Stimulated activated naive CD8-positive, alpha-beta T cell treated with anti-CD3 and anti-CD28 coated beads, Interleukin-15, amount 100 ng/mL, for 72 hours (primary cell): ENCODE measurements around the gene IGSF1.

ENCODE experiments used
- ATAC-seq: fragments of 150-1000 bp; cut with Tn5 transposase; 2 replicates; pipeline ENCODE4 v1.10.0; 2021; ENCODE audit warnings: mild to moderate bottlenecking, moderate library complexity
- DNase-seq, 2 donors: peaks; one replicate each; pipeline ENCODE4 v3.0.0; 2021 to 2022
- H3K27ac Mint-ChIP-seq, 2 donors: one replicate each; pipeline ENCODE4 v1.8.0; 2022; ENCODE audit warnings: mild to moderate bottlenecking in 2 of 2, mixed read lengths in 2 of 2, moderate library complexity in 2 of 2
- H3K27me3 Mint-ChIP-seq: one replicate; pipeline ENCODE4 v1.8.0; 2022; ENCODE audit warnings: mixed read lengths
- H3K4me1 Mint-ChIP-seq: one replicate; pipeline ENCODE4 v1.8.0; 2022; ENCODE audit warnings: mild to moderate bottlenecking, mixed read lengths
- H3K4me3 Mint-ChIP-seq, 2 donors: one replicate each; pipeline ENCODE4 v1.8.0; 2022; ENCODE audit warnings: mild to moderate bottlenecking in 2 of 2, mixed read lengths in 2 of 2, moderate library complexity in 1 of 2
- H3K9me3 Mint-ChIP-seq, 2 donors: one replicate each; pipeline ENCODE4 v1.8.0; 2022; ENCODE audit warnings: mixed read lengths in 2 of 2

IGSF1 gene, protein sequence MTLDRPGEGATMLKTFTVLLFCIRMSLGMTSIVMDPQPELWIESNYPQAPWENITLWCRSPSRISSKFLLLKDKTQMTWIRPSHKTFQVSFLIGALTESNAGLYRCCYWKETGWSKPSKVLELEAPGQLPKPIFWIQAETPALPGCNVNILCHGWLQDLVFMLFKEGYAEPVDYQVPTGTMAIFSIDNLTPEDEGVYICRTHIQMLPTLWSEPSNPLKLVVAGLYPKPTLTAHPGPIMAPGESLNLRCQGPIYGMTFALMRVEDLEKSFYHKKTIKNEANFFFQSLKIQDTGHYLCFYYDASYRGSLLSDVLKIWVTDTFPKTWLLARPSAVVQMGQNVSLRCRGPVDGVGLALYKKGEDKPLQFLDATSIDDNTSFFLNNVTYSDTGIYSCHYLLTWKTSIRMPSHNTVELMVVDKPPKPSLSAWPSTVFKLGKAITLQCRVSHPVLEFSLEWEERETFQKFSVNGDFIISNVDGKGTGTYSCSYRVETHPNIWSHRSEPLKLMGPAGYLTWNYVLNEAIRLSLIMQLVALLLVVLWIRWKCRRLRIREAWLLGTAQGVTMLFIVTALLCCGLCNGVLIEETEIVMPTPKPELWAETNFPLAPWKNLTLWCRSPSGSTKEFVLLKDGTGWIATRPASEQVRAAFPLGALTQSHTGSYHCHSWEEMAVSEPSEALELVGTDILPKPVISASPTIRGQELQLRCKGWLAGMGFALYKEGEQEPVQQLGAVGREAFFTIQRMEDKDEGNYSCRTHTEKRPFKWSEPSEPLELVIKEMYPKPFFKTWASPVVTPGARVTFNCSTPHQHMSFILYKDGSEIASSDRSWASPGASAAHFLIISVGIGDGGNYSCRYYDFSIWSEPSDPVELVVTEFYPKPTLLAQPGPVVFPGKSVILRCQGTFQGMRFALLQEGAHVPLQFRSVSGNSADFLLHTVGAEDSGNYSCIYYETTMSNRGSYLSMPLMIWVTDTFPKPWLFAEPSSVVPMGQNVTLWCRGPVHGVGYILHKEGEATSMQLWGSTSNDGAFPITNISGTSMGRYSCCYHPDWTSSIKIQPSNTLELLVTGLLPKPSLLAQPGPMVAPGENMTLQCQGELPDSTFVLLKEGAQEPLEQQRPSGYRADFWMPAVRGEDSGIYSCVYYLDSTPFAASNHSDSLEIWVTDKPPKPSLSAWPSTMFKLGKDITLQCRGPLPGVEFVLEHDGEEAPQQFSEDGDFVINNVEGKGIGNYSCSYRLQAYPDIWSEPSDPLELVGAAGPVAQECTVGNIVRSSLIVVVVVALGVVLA (N-terminal part only)

DNA sequence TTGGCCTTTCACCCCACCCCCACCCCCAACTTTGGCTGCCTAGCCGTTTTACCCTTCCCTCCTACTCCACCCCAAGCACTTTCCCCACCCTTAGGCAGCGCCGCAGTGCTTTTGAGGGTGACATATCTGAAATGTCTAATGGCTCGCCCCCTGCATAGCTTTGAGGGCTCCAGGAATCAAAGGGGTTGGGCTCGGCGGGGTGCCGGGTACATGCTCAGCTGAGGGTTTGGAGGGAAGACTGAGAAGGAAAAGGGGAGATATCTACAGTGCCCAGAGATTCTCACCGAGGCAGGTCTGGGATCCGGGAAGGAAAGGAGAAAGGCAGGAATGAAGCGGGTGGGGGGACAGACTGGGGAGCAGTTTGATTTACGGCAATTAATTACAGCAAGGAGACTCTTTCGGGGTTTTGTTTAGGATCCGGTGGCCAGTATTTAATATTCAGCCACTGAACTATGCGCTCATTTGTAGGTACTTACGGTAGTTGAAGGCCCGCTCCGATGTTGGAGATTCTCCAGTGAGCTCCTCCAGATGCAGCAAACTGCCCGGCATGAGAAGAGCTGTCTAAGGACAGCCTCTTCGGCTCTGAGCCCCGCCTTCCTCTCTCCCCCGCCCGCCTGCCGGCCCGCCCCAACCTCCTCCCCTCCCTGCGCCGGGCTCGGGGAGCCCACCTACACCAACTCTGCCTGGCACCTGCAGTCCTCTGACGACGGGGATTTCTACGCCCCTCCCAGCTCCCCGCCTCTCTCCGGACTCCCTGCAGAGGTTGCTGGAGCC is at the start of gene IGSF1:
TSS of gene IGSF1 (minus strand) at position 569 of the 774 bp plus-strand sequence. CDS start 2,632 bp downstream, outside the sequence.
- Mint-ChIP-seq H3K9me3 (no peaks in the 10 kb centered on the region), H3K27ac (no peak within 1 kb of the TSS), H3K27me3 (peaks cover 20% of the 10 kb centered on the region), H3K4me3 (peak within 1 kb of the TSS in 1 of 2 donors; percentile 23), H3K4me1 (peaks cover 6% of the 10 kb centered on the region)
- ATAC-seq (no peak), DNase-seq (no peak)

GRCh38 chrX:131332331-131332730 is 43.2 kb upstream of the IGSF1 start:
- Mint-ChIP-seq H3K27me3 (no peaks in the 10 kb centered on the region), H3K9me3 (no peaks in the 10 kb centered on the region), H3K27ac (no peak overlapping the region), H3K4me3 (no peak overlapping the region), H3K4me1 (no peaks in the 10 kb centered on the region)
- no peak for DNase-seq
- no peak for ATAC-seq

GRCh38 chrX:131331152-131331551 is 42.0 kb upstream of the IGSF1 start:
- peaks cover 6 to 9% of the 10 kb centered on the region in 2 donors for H3K9me3 Mint-ChIP-seq
- H3K4me3 Mint-ChIP-seq = no peak overlapping the region
- no peaks in the 10 kb centered on the region for H3K4me1 Mint-ChIP-seq
- H3K27ac Mint-ChIP-seq = no peak overlapping the region
- ATAC-seq (no peak), DNase-seq (no peak)
- H3K27me3 Mint-ChIP-seq = no peaks in the 10 kb centered on the region

DNA sequence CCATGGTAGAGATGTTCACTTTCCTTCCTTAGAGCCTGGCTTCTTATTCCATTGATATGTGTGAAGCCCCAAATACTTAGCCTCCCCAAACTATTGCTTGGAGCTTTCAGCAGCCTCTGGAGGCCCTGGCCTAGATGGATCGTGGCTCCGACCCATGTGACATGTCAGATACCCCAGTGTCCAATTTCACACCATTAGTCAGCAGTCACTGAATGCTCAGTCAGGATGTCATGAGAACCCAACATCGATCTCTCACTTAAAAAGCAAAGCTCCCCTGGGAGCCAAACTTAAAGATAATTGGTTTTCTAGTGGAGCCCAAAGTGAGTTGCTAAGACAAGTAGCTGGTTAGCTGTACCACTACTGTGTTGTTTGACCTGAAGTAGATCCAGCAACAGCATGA is 41.6 kb upstream of the IGSF1 start:
- H3K27ac Mint-ChIP-seq = no peak overlapping the region
- no peak overlapping the region for H3K4me3 Mint-ChIP-seq

DNA sequence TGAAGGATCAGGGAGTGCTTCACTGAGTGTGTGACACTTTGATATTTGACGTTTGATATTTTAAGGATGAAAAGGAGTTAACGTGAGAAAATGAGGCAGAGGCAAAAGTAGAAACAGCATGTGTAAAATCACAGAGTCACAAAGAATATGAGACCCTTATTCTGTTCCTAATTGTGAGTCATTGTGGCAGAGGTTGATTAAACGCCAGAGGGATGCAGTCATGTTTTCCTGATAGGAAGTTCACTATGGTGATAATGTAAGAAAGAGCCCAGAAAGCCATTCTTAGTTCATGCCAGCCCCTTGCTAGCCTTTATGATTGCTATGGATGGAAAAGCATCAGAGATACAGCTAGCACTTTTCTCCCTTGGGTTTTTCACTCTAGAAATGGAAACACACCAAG is 33.5 kb upstream of the IGSF1 start:
- no peak for DNase-seq
- no peaks in the 10 kb centered on the region for H3K27me3 Mint-ChIP-seq

More for the DNA sequence above, 41.6 kb upstream of the IGSF1 start:
- Mint-ChIP-seq H3K27me3 (no peaks in the 10 kb centered on the region), H3K9me3 (peaks cover 6 to 9% of the 10 kb centered on the region in 2 donors), H3K4me1 (no peaks in the 10 kb centered on the region)
- no peak for ATAC-seq
- DNase-seq = no peak

DNA sequence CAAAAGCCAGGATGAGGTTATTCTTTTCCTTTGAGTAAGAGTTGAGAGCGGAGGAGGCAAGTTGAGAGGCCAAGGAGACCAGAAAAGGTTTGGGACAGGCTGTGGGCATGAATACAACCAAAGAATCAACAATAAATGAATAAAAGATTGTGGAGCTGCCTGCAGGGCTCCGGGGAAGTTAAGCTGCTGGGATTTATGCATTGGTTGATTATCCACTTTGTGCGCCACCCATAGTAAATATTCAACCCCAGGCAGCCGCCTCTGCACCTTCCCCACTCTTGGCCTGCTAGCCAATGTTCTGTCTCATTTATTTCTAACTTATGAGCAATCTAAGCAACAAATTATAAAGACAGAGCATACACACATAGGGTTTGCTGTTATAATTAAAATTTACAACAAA is 28.2 kb upstream of the IGSF1 start:
- ATAC-seq = no peak
- no peak overlapping the region for H3K4me3 Mint-ChIP-seq
- no peak overlapping the region for H3K27ac Mint-ChIP-seq
- no peaks in the 10 kb centered on the region for H3K27me3 Mint-ChIP-seq
- no peaks in the 10 kb centered on the region for H3K9me3 Mint-ChIP-seq
- H3K4me1 Mint-ChIP-seq = no peaks in the 10 kb centered on the region
- no peak for DNase-seq

More for the DNA sequence above, 33.5 kb upstream of the IGSF1 start:
- no peak overlapping the region for H3K4me3 Mint-ChIP-seq
- H3K9me3 Mint-ChIP-seq = peaks cover 6 to 9% of the 10 kb centered on the region in 2 donors
- no peaks in the 10 kb centered on the region for H3K4me1 Mint-ChIP-seq
- H3K27ac Mint-ChIP-seq = no peak overlapping the region
- ATAC-seq = no peak

DNA sequence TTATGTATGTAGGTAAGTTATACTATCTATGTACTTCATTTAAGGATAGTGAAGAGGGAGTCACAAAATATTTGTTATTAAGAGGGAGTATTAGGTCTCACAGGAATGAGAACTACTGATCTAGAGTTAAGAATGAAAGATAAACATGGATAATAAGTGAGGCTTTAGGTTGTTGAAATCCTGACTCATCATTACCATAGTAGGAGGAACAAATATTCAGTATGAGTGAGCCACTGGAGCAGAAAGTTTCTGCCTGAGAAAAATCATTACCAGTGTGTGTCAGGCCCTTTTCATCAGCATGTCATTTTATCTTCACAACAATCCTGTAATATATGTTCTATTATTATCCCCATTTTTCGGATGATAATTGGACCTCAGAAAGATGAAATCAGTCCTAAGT is 27.2 kb upstream of the IGSF1 start:
- no peaks in the 10 kb centered on the region for H3K27me3 Mint-ChIP-seq
- DNase-seq = no peak
- no peaks in the 10 kb centered on the region for H3K9me3 Mint-ChIP-seq
- no peak overlapping the region for H3K27ac Mint-ChIP-seq
- no peak for ATAC-seq
- H3K4me3 Mint-ChIP-seq = no peak overlapping the region
- H3K4me1 Mint-ChIP-seq = no peaks in the 10 kb centered on the region

GRCh38 chrX:131308980-131309379 is 19.9 kb upstream of the IGSF1 start:
- ATAC-seq = no peak
- H3K4me3 Mint-ChIP-seq = no peak overlapping the region

GRCh38 chrX:131306601-131307000 is 17.5 kb upstream of the IGSF1 start:
- no peak for ATAC-seq
- Mint-ChIP-seq H3K27ac (no peak overlapping the region), H3K9me3 (no peaks in the 10 kb centered on the region), H3K27me3 (no peaks in the 10 kb centered on the region), H3K4me3 (no peak overlapping the region), H3K4me1 (no peaks in the 10 kb centered on the region)
- no peak for DNase-seq

More at GRCh38 chrX:131308980-131309379, 19.9 kb upstream of the IGSF1 start:
- H3K27me3 Mint-ChIP-seq = no peaks in the 10 kb centered on the region
- H3K9me3 Mint-ChIP-seq = no peaks in the 10 kb centered on the region
- no peak overlapping the region for H3K27ac Mint-ChIP-seq
- DNase-seq = no peak
- H3K4me1 Mint-ChIP-seq = no peaks in the 10 kb centered on the region

- Mint-ChIP-seq H3K27me3 (no peaks in the 10 kb centered on the region), H3K27ac (no peak overlapping the region), H3K4me1 (no peaks in the 10 kb centered on the region), H3K4me3 (no peak overlapping the region), H3K9me3 (no peaks in the 10 kb centered on the region)
- ATAC-seq (no peak), DNase-seq (no peak)
These were observed 16.8 kb upstream of the IGSF1 start for GRCh38 chrX:131305926-131306325.

- DNase-seq (no peak), ATAC-seq (no peak)
- Mint-ChIP-seq H3K4me1 (no peaks in the 10 kb centered on the region), H3K27ac (no peak overlapping the region), H3K4me3 (no peak overlapping the region), H3K9me3 (no peaks in the 10 kb centered on the region), H3K27me3 (no peaks in the 10 kb centered on the region)
These were observed 13.6 kb upstream of the IGSF1 start for GRCh38 chrX:131302701-131303100.

GRCh38 chrX:131301155-131301554 is 12.0 kb upstream of the IGSF1 start:
- ATAC-seq = no peak
- no peaks in the 10 kb centered on the region for H3K27me3 Mint-ChIP-seq
- H3K4me3 Mint-ChIP-seq = no peak overlapping the region
- no peaks in the 10 kb centered on the region for H3K4me1 Mint-ChIP-seq
- no peak for DNase-seq
- H3K9me3 Mint-ChIP-seq = no peaks in the 10 kb centered on the region
- H3K27ac Mint-ChIP-seq = no peak overlapping the region

DNA sequence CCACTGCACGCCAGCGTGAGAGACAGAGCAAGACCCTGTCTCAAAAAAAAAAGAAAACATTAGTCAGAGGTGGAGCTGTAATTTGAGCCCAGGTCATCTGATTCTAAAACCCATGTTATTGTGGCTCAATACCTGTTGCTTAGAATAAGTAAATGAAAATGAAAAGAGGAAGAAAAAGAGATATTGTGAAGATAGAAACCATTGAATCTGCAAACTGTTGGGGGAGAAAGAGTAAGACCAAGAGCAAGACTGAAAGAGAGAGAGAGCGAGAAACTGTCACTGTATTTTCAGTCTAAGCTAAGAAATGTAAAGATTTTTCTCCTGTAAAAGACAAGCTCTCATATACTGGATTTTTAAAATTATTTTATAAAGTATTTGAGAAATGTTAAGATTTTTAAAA is 9.7 kb upstream of the IGSF1 start:
- no peak overlapping the region for H3K4me3 Mint-ChIP-seq
- ATAC-seq = no peak
- H3K9me3 Mint-ChIP-seq = no peaks in the 10 kb centered on the region

GRCh38 chrX:131298036-131298435 is 8.9 kb upstream of the IGSF1 start:
- Mint-ChIP-seq H3K27me3 (peaks cover 8% of the 10 kb centered on the region), H3K27ac (no peak overlapping the region), H3K4me1 (no peaks in the 10 kb centered on the region), H3K4me3 (no peak overlapping the region), H3K9me3 (no peaks in the 10 kb centered on the region)
- ATAC-seq (no peak), DNase-seq (no peak)

More for the DNA sequence above, 9.7 kb upstream of the IGSF1 start:
- no peak overlapping the region for H3K27ac Mint-ChIP-seq
- no peaks in the 10 kb centered on the region for H3K4me1 Mint-ChIP-seq
- peaks cover 8% of the 10 kb centered on the region for H3K27me3 Mint-ChIP-seq
- DNase-seq = no peak

GRCh38 chrX:131289527-131289926 is 421 bp upstream of the IGSF1 start:
- Mint-ChIP-seq H3K27ac (no peak overlapping the region), H3K9me3 (no peaks in the 10 kb centered on the region), H3K27me3 (peaks cover 24% of the 10 kb centered on the region), H3K4me1 (peaks cover 6% of the 10 kb centered on the region), H3K4me3 (no peak overlapping the region)
- no peak for ATAC-seq
- no peak for DNase-seq
